ENCODE data around the gene SERPINA6.
"Not testable (repeated sequence)": the region's sequence is repeated elsewhere in the genome, so short reads cannot be mapped to it uniquely, and the experiment has no call there.

The SERPINA6 gene

GRCh38 chr14:94346841-94347240 is 23.7 kb upstream of the SERPINA6 start:
- peaks cover 11% of the 10 kb centered on the region for H3K9me3 Mint-ChIP-seq

GRCh38 chr14:94346065-94346786 is 23.1 kb upstream of the SERPINA6 start:
- not testable (repeated sequence) for H3K36me3 Mint-ChIP-seq (ENCODE audit: low read depth); H3K9me3 Mint-ChIP-seq; H3K4me1 Mint-ChIP-seq; H3K4me3 Mint-ChIP-seq; H3K27ac Mint-ChIP-seq; DNase-seq
- H3K27me3 Mint-ChIP-seq (ENCODE audit: low read depth, poor library complexity): peaks cover 34% of the 10 kb centered on the region

More at GRCh38 chr14:94346841-94347240, 23.7 kb upstream of the SERPINA6 start:
- Mint-ChIP-seq H3K36me3 (ENCODE audit: low read depth) (no peaks in the 10 kb centered on the region), H3K4me1 (no peaks in the 10 kb centered on the region), H3K27me3 (ENCODE audit: low read depth, poor library complexity) (peaks cover 34% of the 10 kb centered on the region), H3K27ac (no peak overlapping the region), H3K4me3 (no peak overlapping the region)
- no peak for TF ChIP-seq CTCF (IDR thresholded peaks at IDR 0.05)
- no peak for DNase-seq

GRCh38 chr14:94345344-94346064 is 22.4 kb upstream of the SERPINA6 start:
- no peak for TF ChIP-seq CTCF (IDR thresholded peaks at IDR 0.05)
- DNase-seq: no peak
- H3K27ac Mint-ChIP-seq: no peak overlapping the region
- peaks cover 38% of the 10 kb centered on the region for H3K27me3 Mint-ChIP-seq (ENCODE audit: low read depth, poor library complexity)
- H3K36me3 Mint-ChIP-seq (ENCODE audit: low read depth): no peaks in the 10 kb centered on the region
- H3K9me3 Mint-ChIP-seq: peaks cover 7% of the 10 kb centered on the region
- H3K4me3 Mint-ChIP-seq: no peak overlapping the region
- no peaks in the 10 kb centered on the region for H3K4me1 Mint-ChIP-seq

DNA sequence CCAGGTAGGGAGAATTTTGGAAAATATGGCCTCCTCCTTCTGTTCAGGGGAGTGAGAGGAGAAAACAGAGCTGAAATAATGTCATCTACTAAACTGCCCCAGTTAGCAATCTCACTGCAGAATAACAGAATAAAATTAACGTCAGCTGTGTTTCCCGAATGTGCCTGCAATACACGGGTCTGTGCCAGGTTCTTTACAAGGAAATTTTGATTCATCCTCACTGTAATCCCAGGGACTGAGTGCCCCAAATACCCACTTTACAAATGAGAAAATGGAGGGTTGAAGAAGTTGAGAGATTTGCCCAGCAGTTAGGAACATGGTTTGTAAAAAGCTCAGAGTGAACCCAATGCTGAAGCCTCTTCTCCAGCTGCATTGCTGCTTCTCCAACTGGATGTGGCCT is 21.3 kb upstream of the SERPINA6 start:
- no peak for DNase-seq
- TF ChIP-seq CTCF (IDR thresholded peaks at IDR 0.05): no peak
- Mint-ChIP-seq H3K9me3 (peaks cover 7% of the 10 kb centered on the region), H3K27ac (no peak overlapping the region), H3K4me3 (no peak overlapping the region), H3K27me3 (ENCODE audit: low read depth, poor library complexity) (peaks cover 28% of the 10 kb centered on the region), H3K4me1 (no peaks in the 10 kb centered on the region), H3K36me3 (ENCODE audit: low read depth) (no peaks in the 10 kb centered on the region)

- no peak for TF ChIP-seq CTCF (IDR thresholded peaks at IDR 0.05)
- H3K27me3 Mint-ChIP-seq (ENCODE audit: low read depth, poor library complexity): peaks cover 19% of the 10 kb centered on the region
- DNase-seq: no peak
These were observed 20.3 kb upstream of the SERPINA6 start for GRCh38 chr14:94343238-94344005.

GRCh38 chr14:94342334-94342934 is 19.3 kb upstream of the SERPINA6 start:
- Mint-ChIP-seq H3K36me3 (ENCODE audit: low read depth) (no peaks in the 10 kb centered on the region), H3K27ac (no peak overlapping the region), H3K9me3 (peaks cover 9% of the 10 kb centered on the region), H3K27me3 (ENCODE audit: low read depth, poor library complexity) (peaks cover 19% of the 10 kb centered on the region), H3K4me1 (no peaks in the 10 kb centered on the region), H3K4me3 (no peak overlapping the region)
- DNase-seq: no peak
- TF ChIP-seq CTCF (IDR thresholded peaks at IDR 0.05): no peak

More at GRCh38 chr14:94343238-94344005, 20.3 kb upstream of the SERPINA6 start:
- Mint-ChIP-seq H3K4me3 (no peak overlapping the region), H3K4me1 (no peaks in the 10 kb centered on the region), H3K27ac (no peak overlapping the region), H3K9me3 (peaks cover 4% of the 10 kb centered on the region), H3K36me3 (ENCODE audit: low read depth) (no peaks in the 10 kb centered on the region)
